ENCODE data around the gene PMM1.

PMM1 gene

DNA sequence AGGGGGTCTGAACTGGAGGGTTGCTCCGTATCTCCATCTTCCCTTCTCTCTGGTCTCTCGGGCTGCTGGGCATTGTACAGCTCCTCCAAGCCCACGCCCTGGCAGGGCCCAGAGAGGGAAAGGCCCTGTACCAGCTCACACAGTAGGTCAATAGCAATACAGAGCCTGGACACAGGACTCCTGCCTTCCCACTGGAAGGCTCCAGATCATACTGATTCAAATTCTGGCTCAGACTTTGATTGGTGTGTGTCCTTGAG, 22.2 kb downstream of the PMM1 start:
- intact Hi-C loops (cut with DNase I; ENCODE audit: low total_unique reads): no loop called here
- TF ChIP-seq, protein P1, sequence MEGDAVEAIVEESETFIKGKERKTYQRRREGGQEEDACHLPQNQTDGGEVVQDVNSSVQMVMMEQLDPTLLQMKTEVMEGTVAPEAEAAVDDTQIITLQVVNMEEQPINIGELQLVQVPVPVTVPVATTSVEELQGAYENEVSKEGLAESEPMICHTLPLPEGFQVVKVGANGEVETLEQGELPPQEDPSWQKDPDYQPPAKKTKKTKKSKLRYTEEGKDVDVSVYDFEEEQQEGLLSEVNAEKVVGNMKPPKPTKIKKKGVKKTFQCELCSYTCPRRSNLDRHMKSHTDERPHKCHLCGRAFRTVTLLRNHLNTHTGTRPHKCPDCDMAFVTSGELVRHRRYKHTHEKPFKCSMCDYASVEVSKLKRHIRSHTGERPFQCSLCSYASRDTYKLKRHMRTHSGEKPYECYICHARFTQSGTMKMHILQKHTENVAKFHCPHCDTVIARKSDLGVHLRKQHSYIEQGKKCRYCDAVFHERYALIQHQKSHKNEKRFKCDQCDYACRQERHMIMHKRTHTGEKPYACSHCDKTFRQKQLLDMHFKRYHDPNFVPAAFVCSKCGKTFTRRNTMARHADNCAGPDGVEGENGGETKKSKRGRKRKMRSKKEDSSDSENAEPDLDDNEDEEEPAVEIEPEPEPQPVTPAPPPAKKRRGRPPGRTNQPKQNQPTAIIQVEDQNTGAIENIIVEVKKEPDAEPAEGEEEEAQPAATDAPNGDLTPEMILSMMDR (IDR thresholded peaks at IDR 0.05): no peak
- peaks cover 0 to 82% (median 49%) of the 10 kb centered on the region in 4 donors for H3K4me1 ChIP-seq
- peak overlapping the region; percentile 91 to 97 for H3K27ac ChIP-seq
- DNase-seq: no peak
- peaks cover 8 to 11% (median 9%) of the 10 kb centered on the region in 3 donors for H3K36me3 ChIP-seq
- H3K9me3 ChIP-seq: no peaks in the 10 kb centered on the region
- no peak overlapping the region for H3K4me3 ChIP-seq
- H3K27me3 ChIP-seq: no peaks in the 10 kb centered on the region

DNA sequence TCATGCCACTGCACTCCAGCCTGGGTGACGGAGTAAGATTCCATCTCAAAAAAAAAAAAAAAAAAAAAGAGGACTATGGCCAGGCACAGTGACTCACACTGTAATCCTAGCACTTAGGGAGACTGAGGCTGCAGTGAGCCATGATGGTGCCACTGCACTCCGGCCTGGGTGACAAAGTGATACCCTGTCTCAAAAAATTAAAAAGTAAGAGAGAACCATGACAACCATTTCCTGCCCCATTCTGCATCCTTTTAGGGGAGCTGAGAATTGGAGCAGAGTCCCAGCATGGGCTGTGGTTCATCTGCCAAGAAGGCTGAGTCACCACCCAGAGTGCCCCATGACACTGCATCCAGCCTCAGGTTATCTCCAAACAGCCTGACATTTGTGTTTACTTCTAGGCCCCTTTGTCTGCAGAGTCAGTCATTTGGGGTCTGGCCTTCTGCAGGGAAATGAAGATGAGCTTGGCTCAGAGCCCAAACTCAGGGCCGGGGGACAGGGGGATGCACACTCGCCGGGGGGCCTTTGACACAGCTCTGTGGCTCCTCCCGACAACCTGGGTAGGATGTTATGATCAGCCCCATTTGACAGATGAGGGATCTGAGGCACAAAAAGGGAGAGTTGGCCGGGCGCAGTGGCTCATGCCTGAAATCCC, 24.1 kb downstream of the PMM1 start:
- TF ChIP-seq, protein P1 (IDR thresholded peaks at IDR 0.05): no peak
- Histone ChIP-seq H3K27ac (peak overlapping the region; percentile 91 to 97), H3K36me3 (no peaks in the 10 kb centered on the region), H3K27me3 (no peaks in the 10 kb centered on the region), H3K4me1 (peaks cover 0 to 86% (median 54%) of the 10 kb centered on the region in 4 donors), H3K9me3 (no peaks in the 10 kb centered on the region), H3K4me3 (no peak overlapping the region)
- intact Hi-C loops (cut with DNase I; ENCODE audit: low total_unique reads): no loop called here
- DNase-seq: peak; percentile 41 to 87

DNA sequence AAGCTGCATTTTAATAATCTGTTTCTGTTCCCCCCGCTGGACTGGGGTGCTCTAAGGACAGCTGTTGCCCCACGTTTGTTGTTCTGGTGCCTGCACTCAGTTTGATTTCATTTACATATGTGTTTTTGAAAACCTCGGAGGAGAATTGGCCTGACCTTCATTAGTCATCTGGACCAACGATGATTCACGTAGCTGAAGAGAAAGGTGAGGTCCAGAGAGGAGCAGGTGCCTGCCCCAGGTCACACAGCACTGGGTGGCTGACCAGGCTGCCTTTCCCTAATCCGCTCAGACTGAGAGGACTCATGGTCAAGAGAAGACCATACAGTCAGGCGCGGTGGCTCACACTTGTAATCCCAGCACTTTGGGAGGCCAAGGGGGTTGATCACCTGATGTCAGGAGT, 25.1 kb downstream of the PMM1 start:
- DNase-seq: no peak
- no peaks in the 10 kb centered on the region for H3K9me3 ChIP-seq
- intact Hi-C loops (cut with DNase I; ENCODE audit: low total_unique reads): no loop called here
- TF ChIP-seq, protein P1 (IDR thresholded peaks at IDR 0.05): no peak
- peak overlapping the region; percentile 91 to 97 for H3K27ac ChIP-seq
- no peak overlapping the region for H3K4me3 ChIP-seq
- peaks cover 0 to 86% (median 54%) of the 10 kb centered on the region in 4 donors for H3K4me1 ChIP-seq
- H3K36me3 ChIP-seq: no peaks in the 10 kb centered on the region
- H3K27me3 ChIP-seq: no peaks in the 10 kb centered on the region

DNA sequence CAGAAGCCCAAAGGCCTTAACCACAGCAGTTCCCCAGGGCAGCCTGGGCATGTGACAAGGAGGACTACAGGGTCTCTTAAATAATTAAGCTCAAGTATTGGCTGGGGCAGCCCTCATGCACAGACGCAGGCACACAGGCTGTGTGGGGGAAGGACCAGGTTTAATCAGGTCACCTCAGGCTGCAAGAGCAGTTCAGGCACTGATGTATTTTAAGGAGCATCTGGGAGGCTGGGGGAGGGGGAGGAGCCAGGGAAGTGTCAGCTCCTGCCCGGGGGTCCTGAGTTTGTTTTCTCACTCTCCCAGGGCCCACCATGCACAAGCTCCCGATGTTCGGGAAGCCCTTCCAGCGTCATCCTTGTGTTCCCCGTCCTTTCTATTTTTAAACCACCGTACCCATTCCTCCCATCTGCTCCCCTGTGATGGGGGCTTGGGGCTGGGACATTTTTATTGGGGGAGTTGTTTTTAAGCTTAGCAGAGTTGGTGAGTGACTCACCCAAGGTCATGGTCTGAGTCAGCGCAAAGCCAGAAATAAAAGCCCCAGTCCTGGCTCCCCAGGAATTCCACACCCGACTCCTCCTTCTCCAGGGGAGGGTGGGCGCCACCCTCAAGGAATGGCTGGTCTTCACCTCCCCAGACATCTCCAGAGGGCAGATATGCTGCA, 26.5 kb downstream of the PMM1 start:
- H3K4me1 ChIP-seq: peaks cover 0 to 84% (median 48%) of the 10 kb centered on the region in 4 donors
- no peaks in the 10 kb centered on the region for H3K9me3 ChIP-seq
- H3K27me3 ChIP-seq: no peaks in the 10 kb centered on the region
- H3K36me3 ChIP-seq: no peaks in the 10 kb centered on the region
- DNase-seq: peak; percentile 51 to 86
- peak overlapping the region; percentile 63 to 73 for H3K4me3 ChIP-seq
- TF ChIP-seq, protein P1 (IDR thresholded peaks at IDR 0.05): no peak
- H3K27ac ChIP-seq: peak overlapping the region; percentile 91 to 97
- intact Hi-C loops (cut with DNase I; ENCODE audit: low total_unique reads): no loop called here

DNA sequence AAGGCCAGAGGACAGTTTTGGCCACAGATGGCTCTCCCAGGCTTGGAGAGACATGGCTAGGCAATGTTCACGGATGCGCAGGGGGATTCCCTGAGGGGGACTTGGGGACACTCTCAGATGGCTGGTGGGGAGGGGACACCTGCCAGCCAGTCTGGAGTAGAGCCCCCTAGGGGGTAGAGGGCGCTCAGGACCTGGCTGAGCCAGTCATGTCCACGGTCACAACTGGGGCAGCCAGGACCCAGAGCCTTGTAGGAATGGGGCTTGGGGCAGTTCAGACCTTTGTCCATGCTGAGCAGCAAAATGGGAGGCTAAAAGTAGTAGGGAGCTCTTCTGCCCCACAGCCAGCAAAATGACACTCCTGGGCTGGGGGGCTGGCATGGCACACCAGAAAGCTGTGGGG, 27.2 kb downstream of the PMM1 start:
- TF ChIP-seq, protein P1 (IDR thresholded peaks at IDR 0.05): no peak
- intact Hi-C loops (cut with DNase I; ENCODE audit: low total_unique reads): no loop called here
- Histone ChIP-seq H3K9me3 (no peaks in the 10 kb centered on the region), H3K4me3 (peak overlapping the region; percentile 63 to 73), H3K4me1 (peaks cover 0 to 84% (median 49%) of the 10 kb centered on the region in 4 donors), H3K27ac (peak overlapping the region; percentile 91 to 97), H3K27me3 (no peaks in the 10 kb centered on the region), H3K36me3 (no peaks in the 10 kb centered on the region)
- no peak for DNase-seq

Data from tibial artery (tissue), 4 donors.